ENCODE measurements around the gene OR6N1. TPM values are rescaled to one million over a fixed set of nuclear protein-coding genes. Genes with fewer than 3 reads are reported as not detected.

Gene OR6N1, protein sequence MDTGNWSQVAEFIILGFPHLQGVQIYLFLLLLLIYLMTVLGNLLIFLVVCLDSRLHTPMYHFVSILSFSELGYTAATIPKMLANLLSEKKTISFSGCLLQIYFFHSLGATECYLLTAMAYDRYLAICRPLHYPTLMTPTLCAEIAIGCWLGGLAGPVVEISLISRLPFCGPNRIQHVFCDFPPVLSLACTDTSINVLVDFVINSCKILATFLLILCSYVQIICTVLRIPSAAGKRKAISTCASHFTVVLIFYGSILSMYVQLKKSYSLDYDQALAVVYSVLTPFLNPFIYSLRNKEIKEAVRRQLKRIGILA
- total RNA-seq = not detected
- long read RNA-seq = 0 reads

DNA sequence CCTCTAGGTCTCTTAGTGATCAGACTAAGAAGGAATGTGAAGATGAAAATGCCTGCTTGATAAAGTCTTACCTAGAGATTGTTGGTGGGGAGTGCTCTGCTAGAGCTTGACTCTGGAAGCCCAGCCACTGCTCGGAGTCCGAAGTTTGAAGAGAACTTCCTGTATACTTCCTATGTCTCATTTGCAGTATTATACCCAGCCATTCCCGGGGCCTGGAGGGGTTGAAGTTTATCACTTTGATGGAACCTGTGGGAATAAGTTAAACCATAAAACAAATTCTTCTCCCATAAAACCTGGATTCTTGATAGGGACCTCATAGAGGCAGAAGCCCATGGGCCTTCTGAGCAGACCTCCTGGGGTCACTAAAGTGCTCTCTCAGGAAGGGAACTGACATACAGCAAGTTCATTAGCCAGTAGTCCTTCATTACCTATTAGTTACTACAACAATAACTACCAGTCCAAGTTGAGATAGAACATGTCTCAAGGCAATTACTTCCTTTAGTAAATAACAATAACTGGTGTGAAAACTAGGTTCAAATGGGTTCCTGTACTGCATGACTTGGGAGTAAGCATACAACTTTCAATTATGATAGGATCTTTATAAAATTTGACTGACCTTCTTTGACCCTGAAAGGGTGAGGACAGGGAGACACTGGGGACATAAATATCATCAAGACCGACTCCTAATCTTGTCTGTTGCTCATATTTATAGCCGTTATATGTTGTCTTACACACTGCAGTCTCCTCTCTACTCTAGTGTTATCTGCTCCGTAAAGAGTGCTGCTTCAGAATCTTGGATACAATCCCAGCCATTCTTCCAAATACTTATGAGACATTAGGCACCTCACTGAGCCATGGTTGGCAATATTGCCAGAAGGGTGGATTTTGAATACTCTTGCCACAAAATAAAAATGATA, at the start of gene OR6N1:
TSS of gene OR6N1 (minus strand) at position 246 of the 917 bp plus-strand sequence. CDS start 5,513 bp downstream, outside the sequence.
- intact Hi-C loops (cut with micrococcal nuclease) = no loop called here
- DNase-seq = no peak
- ATAC-seq = no peak

DNA sequence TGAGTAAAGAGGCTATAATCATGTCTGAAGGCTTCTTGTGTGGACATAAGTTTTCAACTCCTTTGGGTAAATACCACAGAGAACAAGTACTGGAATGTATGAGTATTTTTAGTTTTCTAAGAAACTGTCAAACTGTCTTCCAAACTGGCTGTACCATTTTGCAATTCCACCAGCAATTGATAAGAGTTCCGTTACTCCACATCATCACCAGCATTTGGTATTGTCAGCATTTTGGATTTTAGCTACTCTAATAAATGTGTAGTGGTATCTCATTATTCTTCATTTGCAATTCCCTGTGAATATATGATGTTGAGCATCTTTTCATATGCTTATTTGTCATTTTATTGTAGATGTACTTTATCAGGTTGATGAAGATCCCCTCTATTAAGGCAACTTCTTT, 49.7 kb upstream of the OR6N1 start:
- intact Hi-C loops (cut with micrococcal nuclease) = no loop called here
- no peak for DNase-seq

DNA sequence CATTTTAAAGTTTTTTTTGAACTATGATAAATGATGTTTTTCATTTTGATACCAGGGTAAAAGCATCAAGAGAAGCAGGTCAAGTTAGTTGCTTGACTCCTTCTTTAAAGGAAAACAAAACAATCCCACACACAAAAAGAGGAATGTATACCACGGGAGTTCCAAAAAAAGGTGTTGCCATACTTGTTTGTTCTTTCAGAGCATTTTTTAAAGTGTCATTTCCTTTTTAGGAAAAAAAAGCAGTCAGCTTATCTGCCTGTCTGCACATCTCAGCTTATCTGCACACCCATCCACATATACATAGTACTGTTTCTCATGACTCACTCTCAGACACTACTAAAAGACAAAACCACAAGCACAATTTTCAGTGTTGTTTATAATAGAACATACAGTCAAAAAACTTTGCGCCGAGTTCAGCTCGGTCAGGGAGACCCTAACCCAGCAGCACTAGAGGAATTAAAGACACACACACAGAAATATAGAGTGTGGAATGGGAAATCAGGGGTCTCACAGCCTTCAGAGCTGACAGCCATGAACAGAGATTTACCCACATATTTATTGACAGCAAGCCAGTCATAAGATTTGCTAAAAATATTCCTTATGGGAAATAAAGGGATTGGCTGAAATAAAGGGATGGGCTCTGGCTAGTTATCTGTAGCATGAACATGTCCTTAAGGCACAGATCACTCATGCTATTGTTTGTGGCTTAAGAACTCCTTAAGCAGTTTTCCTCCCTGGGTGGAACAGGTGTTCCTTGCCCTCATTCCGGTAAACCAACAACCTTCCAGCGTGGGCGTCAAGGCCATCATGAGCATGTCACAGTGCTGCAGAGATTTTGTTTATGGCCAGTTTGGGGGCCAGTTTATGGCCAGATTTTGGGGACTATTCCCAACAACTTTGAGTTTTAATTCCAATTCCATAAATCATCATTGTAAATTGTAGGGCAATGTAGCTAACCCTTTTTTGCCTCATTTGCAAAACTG, 47.8 kb upstream of the OR6N1 start:
- no peak for ATAC-seq
- DNase-seq = no peak
- intact Hi-C loops (cut with micrococcal nuclease) = no loop called here

More for the DNA sequence above, 49.7 kb upstream of the OR6N1 start:
- ATAC-seq = no peak

DNA sequence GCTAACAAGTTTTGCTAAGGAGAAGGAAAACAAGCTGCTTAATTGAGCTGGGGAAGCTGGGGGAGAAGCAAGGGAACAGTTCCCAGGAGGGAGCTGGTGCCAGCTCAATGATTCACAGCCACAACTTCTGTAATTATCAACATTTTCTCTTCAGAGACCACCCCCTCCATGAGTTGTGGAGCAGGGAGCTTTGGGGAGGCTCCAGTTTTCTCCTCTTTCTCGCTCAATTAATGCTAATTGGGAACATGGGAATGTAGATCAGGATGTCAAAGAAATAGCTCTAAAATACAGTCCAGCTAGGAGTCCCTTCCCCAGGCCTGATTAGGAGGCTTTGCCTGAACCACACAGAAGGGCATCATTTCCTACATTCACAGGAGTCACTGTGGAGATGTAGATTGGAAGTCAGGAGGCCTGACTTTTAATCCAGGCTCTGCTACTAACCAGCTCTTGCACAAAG, 47.0 kb upstream of the OR6N1 start:
- ATAC-seq = no peak
- no peak for DNase-seq
- intact Hi-C loops (cut with micrococcal nuclease) = no loop called here

DNA sequence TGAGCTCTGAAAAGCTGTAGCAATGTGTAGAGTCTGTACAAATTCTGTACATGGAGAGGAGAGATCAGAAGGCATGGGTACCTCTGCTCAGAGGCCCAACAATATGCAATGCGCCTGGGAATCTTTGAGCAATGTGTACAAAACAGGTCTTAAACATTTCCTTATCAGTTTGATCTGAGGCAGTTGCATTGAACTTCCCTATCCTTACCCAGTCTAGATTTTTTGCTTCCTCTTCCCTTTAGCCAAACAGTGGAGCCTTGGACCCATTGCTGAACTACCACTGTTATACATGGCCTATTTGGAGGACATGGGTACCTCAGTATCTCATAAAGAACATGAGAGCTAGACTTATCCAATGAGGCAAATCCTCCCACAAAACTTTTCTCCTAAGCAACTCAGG, 46.6 kb upstream of the OR6N1 start:
- no peak for ATAC-seq
- intact Hi-C loops (cut with micrococcal nuclease) = no loop called here

DNA sequence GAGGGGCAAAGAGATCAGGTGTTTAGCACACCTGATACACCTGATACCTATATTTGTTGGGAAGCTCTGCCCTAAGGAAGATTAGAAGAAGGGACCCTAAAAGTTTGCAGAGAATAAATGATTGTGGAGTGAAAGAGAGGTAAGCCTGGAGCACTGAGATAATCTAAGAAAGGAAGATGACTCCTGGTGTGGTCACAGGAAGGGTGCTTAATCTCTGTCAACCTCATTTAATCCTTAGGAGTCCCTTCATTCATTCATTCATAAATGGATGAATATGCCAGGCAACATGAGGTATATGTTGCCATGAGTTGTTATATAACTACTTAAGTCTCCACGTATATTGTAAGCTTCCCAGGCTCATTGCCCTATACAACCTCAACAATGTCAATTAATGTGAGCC, 43.0 kb upstream of the OR6N1 start:
- DNase-seq (no peak), ATAC-seq (no peak)
- intact Hi-C loops (cut with micrococcal nuclease) = no loop called here

More for the DNA sequence above, 46.6 kb upstream of the OR6N1 start:
- no peak for DNase-seq

DNA sequence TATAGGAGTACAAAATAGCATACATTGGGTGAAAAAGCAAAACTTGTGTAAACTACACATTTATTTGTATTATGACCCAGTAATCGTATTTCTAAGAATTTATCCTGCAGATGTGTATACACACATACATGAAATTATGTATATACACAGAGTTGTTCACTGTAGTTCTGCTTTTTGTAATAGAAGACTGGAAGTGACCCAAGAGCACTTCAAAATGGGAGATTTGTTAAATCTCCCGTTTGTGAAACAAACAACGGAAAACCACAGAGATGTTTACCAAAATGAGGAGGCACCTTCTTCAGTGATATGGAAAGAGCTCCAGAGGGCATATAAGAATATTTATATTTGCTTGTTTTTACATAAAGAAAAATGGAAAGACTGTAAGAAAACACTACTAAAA, 41.2 kb upstream of the OR6N1 start:
- intact Hi-C loops (cut with micrococcal nuclease) = no loop called here
- DNase-seq (no peak), ATAC-seq (no peak)

DNA sequence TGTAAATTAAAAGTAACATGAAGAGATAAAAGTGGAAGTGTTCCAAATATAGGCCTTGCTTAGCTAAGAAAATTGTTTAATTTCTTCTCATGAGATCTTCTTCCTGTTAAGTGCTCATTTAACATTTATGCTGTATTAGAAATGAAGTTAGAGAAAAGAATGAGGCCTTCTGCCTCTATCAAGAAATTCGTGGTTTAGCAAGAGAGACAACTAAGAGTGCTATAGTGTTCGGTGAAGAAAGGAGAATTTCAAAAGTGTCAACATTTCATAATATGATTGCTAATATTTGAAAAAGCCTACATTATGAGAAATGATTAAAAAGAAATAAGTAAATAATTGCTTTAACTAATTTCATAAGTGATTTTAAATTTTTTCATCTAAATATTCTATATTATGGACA, 40.3 kb upstream of the OR6N1 start:
- ATAC-seq (no peak), DNase-seq (no peak)
- intact Hi-C loops (cut with micrococcal nuclease) = no loop called here

DNA sequence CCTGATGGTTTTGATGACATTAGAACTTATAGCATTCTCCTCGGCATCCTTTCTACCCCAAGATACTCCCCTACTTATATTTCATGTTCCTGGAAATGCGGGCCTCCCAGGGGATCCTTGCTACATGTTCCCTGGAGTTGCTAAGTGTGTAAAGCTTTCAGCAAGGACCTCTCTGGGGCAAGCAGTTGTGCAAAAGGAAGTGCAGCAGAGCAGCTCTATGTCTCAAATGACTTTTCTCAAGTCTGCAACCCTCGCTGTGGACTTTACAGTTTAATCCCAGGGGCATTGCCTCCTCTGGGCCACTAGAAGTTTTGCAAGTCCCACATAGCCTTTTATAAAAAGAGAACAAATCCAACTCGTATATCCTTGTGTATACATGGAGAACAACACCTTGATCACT, 38.3 kb upstream of the OR6N1 start:
- no peak for DNase-seq

DNA sequence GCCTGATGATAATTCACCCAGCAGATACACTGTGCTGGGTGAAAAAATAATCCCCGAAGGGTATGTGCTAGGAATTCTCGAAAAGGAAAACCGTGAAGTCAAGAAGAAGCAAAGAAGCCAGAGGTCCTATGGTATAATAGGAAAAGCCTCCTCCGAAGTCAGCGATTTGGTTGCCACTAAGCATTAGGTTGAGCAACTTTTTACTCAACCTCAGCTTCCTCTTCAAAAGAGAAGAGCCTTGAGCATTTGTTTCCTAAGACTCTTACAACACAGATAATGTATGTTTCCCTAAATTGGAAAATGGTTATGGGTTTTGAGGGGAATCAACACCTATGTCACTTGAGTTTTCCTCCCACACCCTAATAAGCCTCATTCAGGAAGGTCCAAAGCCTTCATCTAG, 37.9 kb upstream of the OR6N1 start:
- peak; percentile 68 for ATAC-seq
- intact Hi-C loops (cut with micrococcal nuclease) = no loop called here
- DNase-seq = no peak

More for the DNA sequence above, 38.3 kb upstream of the OR6N1 start:
- intact Hi-C loops (cut with micrococcal nuclease) = no loop called here
- ATAC-seq = peak; percentile 41

DNA sequence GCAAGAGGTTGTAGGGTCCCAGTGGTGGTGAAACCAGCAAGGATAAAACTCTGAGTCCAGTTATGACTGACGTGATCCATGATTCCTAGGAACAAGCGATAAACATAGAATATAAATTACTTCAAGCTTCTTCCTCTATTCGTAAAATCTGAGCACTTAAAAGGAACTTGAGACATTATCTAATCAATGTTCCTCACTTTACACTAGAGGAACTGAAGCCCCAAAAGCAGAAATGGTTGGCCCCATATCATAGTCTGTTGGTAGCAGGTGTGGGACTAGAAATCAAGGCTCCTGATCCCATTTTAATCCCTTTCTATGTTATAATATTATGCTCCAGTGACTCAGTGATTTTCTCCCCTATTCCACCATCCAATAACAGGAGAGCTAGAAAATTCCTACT, 37.3 kb upstream of the OR6N1 start:
- peak; percentile 43 for ATAC-seq
- intact Hi-C loops (cut with micrococcal nuclease) = no loop called here
- DNase-seq = no peak

DNA sequence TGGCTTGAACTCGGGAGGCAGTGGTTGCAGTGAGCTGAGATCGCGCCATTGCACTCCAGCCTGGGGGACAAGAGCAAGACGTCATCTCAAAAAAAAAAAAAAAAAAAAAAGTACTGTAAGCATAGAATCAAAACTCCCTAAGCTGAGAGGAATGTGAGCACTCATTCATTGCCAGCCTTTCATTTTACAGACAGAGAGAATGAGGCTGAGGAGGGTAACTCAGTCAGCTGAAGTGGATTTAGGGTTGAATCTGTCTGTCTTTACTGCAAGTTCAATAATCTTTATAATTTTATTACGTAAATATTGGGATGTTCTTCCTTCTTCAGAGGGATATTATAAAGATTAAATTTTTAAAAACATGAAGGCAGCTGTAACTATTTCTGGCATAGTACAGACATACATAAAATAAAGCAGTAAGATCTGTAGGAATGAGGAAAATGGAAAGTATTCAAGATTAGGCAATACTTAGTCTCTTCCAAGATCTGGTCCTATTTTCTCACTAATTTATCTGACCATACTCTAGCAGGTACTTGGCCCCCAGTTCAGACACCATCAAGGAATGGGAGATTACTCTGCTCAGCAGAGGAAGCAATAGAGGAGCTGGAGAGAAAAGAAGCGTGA, 35.0 kb upstream of the OR6N1 start:
- DNase-seq (no peak), ATAC-seq (no peak)
- intact Hi-C loops (cut with micrococcal nuclease) = no loop called here

DNA sequence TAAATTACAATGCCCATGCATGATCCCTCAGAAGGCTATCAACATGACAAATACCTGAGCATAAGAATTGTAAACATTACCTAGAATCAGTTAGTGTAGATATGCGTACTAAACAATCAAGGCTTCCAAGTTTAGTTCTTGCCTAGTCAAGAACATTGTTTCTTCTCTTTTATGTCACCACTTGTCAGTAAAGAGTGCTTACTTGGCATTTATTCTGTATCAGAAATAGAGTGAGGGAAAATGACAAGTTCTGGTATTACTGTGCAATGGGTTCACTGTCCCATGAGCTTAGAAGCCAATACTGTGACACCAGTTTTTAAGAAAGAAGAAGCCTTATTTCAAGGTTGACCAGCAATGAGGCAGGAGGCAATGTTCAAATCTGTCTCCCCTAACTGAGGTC, 31.7 kb upstream of the OR6N1 start:
- ATAC-seq (no peak), DNase-seq (no peak)
- intact Hi-C loops (cut with micrococcal nuclease) = no loop called here

DNA sequence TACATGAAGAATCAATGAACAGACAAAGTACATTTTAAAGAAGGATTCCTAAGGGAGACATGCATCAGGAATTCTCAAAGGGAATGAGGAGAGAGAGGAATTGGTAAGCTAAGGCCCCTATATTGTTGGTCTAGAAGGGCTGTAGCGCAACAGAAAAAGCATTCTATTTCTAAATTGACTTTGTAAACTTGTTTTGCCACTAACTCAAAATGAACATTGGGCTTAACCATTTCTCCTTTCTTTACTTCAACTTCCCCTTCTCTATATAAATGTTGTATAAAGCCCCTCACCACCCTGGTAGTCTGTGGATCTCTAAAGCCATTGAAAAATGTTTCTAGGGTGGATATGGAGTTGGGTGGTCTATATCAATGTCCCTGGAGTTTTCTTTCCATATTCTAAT, 29.4 kb upstream of the OR6N1 start:
- no peak for ATAC-seq
- intact Hi-C loops (cut with micrococcal nuclease) = no loop called here

DNA sequence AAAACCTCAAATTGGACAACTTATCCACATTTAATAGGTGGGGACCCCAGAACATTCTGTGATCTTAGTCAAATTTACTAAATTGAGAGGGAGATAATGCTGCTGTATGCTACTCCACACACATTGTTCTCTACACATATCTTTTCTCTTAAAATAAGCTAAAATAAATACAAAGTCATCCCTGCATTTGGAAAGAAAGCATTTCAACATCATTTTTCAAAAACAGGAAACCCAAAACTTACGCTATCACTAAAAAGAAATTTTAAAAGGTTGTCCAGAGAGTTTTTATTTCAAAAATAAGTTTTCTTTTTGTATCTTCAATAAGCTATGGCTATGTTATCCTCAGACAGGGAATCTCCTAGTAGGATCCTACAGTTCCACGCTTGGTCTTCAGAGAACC, 28.5 kb upstream of the OR6N1 start:
- intact Hi-C loops (cut with micrococcal nuclease) = no loop called here
- DNase-seq (no peak), ATAC-seq (no peak)

More for the DNA sequence above, 29.4 kb upstream of the OR6N1 start:
- no peak for DNase-seq

DNA sequence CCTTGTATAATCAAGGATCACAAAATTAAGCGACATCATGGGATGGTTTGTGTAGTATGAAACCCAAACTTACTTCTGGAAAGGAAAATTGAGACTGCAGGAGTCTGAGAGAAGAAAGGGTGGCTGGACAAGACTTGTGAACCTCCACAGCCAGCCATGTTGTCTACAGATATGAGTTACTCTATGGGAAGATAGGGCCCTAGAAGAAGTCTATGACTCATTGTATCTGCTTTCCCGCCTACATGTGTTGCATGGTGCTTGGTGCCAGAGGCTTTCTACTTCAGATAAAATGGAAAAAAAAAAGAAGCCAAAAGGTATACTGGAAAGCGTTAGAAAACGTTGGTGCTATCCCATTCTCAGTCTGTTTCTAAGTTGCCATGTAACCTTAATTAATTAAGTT, 27.7 kb upstream of the OR6N1 start:
- ATAC-seq (no peak), DNase-seq (no peak)

DNA sequence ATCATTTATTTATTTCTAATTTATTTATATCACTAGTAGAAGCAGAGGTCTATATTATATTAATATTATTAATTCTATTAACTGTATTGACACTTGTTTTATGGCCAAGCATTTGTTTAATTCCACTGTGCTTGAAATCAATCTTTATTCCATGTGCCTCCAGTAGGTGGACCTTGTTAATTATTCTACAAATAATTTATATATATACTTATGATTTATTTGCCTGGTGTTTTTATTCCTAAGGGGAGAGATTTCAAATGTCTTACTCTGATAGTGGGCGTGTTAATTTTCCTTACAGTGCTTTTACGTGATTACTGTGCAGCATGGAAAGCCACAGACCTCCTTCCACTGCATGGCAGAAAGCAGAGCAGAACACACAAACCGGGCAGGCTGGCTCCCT, 26.5 kb upstream of the OR6N1 start:
- no peak for DNase-seq
- no peak for ATAC-seq
- intact Hi-C loops (cut with micrococcal nuclease) = no loop called here

More for the DNA sequence above, 27.7 kb upstream of the OR6N1 start:
- intact Hi-C loops (cut with micrococcal nuclease) = no loop called here

DNA sequence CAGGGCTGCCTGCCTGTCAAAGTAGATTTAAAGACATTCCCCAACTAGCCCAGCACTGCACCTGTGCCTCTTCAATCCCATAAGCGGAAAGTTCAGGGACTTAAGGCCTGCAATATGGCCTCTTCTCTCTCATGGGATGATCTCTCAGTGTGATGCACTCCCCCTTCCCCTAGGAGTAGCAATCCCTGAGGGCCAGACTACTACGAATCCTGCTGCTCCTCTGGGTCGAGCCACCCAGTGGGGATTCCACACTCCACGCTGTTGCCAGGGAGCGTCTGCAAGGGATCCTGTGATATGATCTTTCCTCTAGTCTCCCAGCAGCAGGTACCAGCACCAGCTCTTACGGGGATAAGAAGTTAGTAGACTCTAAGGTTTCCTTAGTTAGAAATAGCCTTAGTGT, 22.3 kb upstream of the OR6N1 start:
- intact Hi-C loops (cut with micrococcal nuclease) = no loop called here
- DNase-seq (no peak), ATAC-seq (no peak)

DNA sequence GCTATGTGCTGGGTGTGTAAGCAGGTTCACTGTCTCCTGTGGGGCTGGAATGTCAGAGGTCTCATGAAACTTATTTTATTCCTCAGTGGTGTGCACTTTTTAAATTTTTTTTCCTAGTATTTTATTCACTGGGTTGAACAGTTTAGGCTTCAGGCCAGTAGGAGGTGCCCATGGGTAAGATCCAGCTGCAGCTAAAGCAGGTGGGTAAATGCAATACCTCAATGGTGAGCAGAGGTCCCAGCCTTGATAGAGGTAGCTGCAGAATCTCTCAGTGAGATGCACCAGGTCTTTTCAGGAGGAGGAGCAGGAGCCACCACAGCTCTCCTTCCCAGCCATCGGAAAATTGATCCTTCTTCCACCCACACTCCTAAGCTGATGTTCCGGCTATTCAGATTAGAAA, 21.6 kb upstream of the OR6N1 start:
- ATAC-seq (no peak), DNase-seq (no peak)
- intact Hi-C loops (cut with micrococcal nuclease) = no loop called here

Data from left ventricle myocardium superior (tissue), 1 donor.